Measurements from ENCODE around the gene RORC.
A peak's percentile ranks its signal among the peaks of the same experiment; 100 is the strongest.

The RORC gene

GRCh38 chr1:151847867-151848596 is 16.4 kb upstream of the RORC start:
- DNase-seq: no peak

- DNase-seq: no peak
Observed at GRCh38 chr1:151846686-151847237, 15.2 kb upstream of the RORC start.

DNA sequence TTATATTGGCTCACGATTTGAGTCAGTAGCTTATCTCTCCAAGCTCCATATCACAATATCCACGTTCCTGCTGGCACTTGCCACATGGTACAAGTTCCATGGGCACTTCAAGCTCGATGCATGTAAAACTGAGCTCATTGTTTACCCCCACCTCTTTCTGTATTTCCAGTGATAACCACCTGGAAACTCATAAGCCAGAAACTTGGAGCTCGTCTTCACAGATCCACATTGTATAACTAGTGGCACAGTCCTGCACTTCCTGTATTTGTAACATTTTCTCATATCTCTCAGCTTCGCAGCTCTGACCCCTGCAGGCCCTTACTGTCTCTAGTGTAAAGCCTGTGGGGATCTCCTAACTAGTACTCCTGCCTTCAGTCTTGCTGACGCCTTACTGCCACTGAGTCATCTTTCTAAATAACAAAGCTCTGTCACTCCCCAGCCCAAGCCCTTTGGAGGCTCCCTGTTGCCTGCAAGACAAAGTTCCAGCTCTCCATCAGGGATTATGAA is 14.5 kb upstream of the RORC start:
- DNase-seq: no peak

GRCh38 chr1:151843398-151843797 is 11.8 kb upstream of the RORC start:
- DNase-seq: no peak

DNA sequence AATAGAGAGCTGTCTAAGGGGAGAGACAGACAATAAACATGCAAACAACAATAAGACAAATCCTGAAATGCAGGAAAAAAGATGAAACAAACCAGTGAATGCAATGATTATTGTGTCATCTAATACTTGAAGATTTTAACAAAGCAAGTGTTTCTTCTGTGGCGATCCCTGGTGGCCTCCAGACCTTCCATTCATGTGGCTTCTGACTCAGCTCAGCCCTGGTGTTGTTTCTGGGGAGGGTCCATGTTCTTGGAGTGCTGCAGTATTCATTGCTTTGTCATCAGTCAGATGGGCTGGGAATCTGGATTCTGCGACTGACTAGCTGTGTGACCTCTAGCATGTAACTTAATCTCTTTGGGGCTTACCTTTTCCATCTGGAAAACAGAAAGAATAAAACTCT is 9.5 kb upstream of the RORC start:
- DNase-seq: no peak

DNA sequence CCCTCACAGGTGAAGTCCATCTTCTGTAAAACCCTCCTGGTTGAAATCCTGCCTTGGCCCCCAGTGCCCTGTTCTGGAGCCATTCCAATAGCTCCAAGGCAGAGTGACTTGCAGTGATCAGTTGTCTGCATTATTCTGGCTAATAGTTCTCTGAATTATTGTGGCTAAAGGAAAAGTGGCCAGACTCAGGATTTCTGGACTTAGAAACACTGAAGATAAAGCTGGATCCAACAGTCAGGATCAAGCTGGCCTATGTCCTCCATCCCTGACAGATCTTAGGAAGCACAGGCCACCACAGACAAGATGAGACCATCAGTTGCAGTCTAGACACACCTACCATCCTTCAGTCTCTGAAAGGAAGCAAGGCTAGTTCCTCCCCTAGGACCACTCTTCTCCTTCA is 8.8 kb upstream of the RORC start:
- no peak for DNase-seq

GRCh38 chr1:151839457-151840403 is 8.1 kb upstream of the RORC start, which contains the start of gene C2CD4D:
TSS of gene C2CD4D (minus strand) at chr1:151839820. CDS start at chr1:151838989, 831 bp downstream.
- peak; percentile 71 for DNase-seq

DNA sequence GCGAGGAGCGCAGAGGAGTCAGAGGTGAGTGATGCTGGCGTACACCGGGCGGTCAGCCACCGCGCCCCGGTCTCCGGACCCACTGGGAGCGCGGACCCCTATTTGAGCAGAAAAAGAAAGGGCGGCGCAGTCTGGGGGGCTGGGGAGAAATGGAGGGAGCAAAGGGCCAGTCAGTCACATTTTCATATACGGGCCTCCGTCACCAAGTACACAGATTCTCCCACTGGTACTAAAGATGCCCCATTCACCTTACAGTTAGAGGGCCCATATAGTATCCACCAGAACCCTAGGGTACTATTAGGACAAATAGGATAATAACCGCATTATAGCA is 7.4 kb upstream of the RORC start:
- no peak for DNase-seq

DNA sequence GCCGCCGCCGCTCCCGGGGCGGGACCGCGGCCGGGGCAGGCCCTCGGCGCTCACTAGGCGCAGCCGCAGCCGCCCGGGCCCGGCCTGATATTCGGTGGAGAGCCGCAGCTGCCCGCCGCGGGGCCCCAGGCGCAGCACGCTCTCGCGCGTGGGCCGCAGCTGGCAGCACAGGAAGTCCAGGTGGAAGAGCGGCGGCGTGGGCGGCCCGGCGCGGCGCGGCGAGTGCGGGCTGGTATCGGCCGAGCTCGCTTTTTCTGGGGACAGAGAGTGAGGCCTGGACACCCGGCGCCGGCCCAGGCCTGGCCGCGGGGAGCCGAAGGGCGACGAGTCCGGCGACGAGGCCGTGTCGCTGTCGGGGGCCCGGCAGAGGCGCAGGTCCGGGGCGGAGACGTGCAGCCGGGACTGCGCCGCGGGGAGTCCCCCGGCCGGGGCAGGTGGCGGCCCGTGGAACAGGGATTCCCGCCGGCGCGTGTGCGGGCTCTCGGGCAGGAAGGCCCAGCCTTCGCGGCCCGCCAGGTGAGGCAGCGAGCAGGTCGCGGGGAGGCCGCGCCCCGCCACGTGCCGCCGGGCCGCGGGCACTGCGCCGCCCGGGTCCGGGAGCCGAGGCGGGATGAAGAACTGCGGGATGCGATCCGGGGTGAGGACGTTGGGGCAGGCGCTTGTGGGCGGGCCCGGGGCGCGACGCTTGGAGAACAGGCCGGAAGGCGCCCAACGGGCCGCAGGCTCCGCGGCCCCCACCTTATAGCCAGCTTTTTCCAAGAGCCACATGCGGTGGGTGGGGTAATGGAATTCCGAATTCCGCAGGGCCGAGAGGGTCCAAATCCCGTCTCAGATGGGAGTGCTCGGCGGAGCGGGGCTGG is 6.8 kb upstream of the RORC start:
- DNase-seq: peak; percentile 61

GRCh38 chr1:151837884-151838221 is 6.3 kb upstream of the RORC start:
- no peak for DNase-seq

DNA sequence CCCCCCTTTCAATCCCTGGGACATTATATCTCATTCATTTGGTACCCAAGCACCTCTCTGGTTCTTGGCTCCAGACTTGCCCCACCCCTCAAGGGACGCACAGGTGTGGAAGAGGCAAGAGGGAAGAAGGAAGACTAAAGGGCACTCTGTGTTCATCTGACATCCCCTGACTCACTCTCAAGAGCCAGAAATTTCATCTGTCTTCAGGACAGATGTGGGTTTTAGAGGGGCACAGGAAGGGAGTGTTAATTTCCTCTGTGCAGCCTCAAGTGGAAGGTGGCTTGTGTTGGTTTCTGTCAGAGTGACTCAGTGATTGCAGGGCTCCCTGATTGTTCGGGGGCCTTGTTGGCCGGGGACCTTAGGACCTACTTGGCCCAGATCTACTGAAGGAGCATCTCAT is 5.6 kb upstream of the RORC start:
- DNase-seq: no peak

DNA sequence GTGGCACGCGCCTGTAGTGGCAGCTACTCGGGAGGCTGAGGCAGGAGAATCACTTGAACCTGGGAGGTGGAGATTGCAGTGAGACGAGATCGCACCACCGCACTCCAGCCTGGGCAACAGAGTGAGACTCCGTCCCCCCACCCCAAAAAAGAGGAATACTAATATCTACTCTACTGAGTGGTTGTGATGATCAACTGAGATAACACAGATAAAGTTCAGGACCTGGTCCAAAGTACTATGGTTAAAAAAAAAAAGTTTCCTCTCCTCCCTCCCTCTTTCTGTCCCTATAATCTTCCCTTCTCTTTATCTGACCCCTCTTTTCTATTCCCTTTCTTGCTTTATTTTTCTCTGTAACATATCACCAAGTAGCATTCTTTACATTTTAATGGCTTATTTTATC is 4.0 kb upstream of the RORC start:
- DNase-seq: no peak

DNA sequence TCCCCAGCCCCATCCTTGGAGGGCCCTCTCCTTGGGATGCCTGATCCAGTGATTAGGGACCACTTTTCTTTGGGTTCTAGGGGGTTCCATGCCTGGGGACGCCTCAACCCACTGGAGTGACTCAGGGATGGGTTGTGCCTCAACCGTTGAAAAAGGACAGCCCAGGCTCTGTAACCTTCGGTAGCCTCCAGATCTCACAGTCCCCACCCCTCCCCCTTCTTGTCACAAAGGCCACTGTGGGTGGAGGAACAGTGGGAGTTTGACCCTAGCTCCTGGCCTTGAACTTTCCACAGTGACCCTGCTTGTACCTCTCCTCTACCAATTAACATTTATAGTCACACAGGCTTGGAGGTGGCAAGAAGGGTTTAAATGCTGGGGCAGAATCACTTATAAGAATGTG is 2.6 kb upstream of the RORC start:
- no peak for DNase-seq

DNA sequence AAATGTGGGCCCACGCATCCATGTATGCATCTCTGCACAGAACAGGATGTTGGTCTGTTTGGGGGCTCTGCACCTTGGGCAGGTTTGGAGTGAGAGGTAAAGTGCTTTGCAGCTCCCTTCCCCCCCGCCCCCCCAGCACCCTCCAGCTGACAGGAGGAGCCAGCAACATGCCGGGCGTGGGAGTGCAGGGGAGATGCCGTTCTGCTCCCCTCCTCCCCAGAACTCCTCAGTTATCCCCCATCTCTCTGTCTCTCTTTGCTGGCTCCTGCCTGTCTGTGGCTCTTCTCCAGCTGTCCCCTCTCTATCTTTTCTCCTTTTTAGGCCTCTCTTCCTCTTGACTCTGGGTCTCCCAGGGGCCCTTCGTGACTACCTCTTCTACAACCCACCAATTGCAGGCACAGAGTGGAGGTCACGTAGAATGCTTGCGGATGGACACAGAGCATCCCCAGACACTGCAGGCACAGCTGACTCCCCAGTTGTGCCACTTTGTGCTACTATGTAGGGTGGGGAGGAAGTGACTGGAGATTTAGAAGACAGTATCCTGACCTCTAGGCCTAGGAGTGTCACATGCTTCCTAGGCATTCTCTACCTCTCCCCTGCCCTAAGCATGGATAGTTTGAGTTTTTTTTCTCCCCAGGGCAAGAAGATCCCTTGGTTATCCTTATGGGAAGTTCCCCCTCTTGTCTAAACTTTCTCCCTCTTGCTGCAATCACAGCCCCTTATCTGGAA is 1.7 kb upstream of the RORC start:
- DNase-seq: no peak

DNA sequence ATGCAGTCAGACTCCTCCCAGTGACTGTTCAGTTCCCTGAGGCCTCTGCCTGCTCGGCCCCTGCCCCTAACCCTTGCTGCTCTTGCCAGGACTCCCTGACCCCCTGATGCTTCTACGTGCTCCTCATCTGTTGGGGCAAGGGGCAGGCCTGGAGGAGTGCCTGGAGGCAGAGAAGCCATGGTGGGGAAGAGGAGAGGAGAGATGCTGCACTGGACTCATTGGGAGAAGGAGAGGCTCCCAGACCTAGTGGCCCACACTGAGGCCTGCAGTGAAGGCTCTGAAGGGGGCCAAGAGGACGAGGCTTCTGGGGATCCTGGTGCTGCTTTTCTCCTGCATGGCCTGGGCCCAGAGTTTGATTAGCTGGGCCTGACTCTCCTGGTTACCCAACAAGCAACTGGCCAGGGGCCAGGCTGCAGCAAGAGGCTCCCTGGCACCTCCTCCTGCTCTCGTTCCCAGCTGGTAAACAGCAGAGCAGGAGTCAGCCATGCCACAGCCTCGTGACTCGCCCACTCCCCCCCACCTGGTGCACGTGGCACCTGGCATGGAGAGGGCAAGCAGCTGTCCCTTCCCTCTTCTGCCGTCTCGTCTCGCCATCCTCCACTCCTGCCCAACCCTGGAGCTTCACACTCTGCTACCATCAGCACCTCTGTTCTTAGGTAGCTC is 847 bp upstream of the RORC start:
- no peak for DNase-seq

DNA sequence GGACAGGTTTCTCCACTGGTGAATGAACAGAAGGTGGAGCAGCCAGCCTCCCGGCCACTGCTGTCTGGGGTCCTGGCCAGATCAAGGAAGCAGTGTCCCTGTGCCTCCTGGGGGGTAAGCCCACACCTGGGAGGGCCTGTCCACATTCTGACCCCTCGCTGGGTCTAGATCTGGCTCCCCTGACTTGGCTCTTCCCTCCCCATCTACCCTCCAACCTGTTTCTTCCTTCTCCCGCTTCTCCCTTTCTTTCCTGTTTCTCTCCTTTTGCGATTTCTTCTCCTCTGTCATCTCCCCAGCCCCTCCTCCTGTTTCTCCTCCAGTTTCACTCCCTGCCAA is 378 bp downstream of the RORC start:
- DNase-seq: no peak

- DNase-seq: no peak
Observed at GRCh38 chr1:151830055-151830454, 1.5 kb downstream of the RORC start.

DNA sequence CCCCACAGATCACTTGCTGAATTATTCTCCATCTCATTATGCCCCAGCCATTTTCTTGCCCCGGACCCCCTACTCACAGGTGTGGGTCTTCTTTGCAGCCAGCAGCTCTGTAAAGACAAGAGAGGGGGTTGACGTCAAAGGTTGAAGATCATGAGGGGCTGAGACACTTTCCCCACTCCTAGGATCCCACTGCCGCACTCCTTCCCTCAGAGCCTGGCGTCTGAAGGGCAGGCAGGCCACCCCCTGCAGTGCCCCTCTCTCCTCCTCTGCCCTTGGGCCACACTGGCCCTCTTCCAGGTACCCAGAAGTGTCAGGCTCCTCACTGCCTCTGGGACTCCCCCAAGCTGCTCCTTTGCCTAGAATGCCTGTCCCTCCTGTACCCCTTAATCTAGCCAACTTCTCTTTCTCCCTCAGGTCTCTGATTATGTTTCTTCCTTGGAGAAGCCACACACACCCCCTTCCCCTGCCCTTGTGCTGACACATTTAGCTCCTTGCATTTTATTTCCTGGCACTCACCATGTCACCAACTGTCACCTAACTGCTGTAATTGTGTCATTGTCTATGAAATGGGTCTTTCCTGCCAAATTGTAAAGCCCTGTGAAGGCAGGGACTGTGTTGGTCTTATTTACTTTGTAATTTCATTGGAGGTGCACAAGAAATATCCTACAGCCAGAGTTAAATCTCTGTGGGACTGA is 2.1 kb downstream of the RORC start:
- no peak for DNase-seq

- no peak for DNase-seq
Observed at GRCh38 chr1:151828921-151829320, 2.7 kb downstream of the RORC start.

GRCh38 chr1:151827853-151828252 is 3.7 kb downstream of the RORC start:
- no peak for DNase-seq

Measured in activated CD4-positive, CD25-positive, alpha-beta regulatory T cell treated with anti-CD3 and anti-CD28 coated beads, Interleukin-2, amount 50 U/mL, for 72 hours (primary cell).